HG03457 (cell line): ENCODE results near the gene CHST11.
"Not testable (repeated sequence)": the region's sequence is repeated elsewhere in the genome, so short reads cannot be mapped to it uniquely, and the experiment has no call there.

Experiments
- ATAC-seq: cut with Tn5 transposase; IDR thresholded peaks from one replicate; pipeline ENCODE4 v1.9.1; 2021; ENCODE audit warnings: moderate number of reproducible peaks; ENCODE audit not compliant: unreplicated experiment

Gene CHST11

DNA sequence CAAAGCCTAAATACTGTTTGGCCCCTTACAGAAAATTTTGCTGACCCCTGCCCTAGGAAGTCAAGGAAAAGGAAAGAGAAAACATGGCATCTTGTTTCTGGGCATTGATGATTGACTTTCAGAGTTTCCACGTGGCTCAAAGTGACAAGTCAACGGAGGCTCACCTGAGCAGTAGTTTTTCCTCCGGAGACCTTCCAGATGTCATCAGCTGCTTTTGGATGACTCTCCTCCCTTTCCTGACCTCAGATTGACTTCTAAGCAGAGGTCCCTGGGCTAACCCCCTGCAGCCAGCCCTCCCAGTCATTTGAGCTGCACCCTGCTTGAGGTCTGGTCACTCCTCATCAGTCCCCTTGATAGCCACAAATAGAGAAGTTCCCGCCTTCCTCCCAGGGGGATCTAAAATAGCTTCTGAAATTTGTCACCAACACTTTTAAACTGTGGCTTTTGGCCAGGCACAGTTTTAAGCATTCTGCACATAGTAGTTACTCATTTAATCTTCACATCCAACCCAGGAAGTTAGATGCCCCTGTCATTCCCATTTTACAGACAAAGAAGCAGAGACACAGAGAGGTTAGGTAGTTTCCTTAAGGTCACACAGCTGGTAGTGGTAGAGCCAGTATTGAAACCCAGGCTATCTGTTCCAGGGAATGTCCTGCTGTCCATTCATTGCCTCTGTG, 143.4 kb downstream of the CHST11 start:
- ATAC-seq, result no peak

DNA sequence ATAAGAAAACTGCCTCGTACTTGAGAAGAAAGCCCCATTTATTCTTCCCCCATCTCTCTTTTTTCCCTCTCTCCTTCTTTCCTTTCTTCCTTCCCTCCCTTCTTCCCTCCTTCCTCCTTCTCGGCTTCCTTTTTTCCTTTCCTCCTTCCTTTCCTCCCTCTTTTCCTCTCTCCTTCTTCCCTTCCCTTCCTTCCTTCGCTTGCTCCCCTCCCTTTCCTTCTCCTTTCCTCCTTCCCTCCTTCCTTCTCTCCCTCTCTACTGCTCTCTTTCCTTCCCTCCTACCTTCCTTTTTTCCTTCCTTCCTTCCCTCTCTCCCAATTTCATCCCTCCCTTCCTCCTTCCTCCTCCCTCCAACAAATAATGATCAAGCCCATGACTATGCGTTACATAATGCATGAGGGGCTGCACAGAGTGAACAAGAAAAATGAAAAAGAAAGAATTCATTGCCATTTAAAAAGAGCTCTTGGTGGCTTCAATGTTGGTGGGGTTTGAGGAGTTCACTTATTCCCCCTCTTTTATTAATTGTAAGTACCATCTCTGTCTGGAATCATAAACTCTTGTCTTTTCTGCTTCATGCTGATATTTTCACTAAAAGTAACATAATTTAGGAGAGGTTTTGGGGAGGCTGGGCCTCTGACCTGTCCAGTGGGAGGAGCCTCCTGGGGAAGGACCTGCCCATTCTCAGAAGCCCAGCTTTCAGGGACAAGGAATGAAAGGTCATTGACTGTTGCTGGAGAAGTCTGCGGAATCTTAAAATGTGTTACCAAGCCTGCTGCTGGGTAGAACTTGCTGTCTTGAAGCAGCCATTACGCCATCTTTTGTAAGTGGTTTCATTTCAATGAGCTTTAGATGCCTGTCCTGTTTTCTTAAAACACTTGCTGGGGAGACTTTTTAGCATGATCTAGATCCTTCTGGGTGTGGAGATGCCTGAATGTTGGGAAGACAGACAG, 144.3 kb downstream of the CHST11 start:
- no peak for ATAC-seq

DNA sequence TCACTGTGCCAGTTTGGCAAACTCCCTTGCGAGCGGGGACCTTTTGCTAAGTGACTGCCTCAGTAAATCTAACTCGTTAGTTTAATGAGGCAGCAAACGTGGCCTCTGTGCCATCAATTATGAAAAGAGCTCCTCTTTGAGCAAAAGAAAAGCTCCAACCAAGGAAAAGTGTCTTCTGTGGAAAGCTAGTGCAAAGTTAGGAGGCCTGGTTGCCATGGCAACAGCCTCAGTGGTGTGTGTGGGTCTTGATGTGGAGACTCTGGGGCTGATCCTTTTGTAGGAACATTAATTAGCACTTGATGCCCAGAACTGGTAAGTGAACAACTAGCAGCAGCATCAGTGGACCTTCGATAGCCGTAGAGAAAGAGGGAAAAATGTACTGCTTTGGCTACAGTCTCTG, 145.7 kb downstream of the CHST11 start:
- ATAC-seq, result no peak

DNA sequence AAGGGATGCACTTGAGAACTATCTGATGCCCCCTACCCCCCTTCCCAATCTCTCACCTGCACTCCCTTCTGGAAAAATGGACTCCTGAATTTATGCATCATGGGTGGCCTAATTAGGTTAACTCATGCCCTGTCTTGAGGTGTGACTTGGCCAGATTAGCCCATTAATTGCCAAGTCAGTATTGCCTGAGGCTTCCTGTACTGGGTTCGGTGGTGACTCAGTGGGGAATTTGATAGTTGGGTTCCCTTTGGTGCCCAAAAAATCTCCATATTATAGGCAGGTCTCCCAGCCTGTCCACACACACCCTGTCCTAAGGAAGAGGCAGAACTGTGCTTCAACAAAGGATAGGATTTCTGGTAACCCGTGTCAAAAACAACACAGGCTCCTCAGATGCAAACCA, 146.1 kb downstream of the CHST11 start:
- no peak for ATAC-seq

DNA sequence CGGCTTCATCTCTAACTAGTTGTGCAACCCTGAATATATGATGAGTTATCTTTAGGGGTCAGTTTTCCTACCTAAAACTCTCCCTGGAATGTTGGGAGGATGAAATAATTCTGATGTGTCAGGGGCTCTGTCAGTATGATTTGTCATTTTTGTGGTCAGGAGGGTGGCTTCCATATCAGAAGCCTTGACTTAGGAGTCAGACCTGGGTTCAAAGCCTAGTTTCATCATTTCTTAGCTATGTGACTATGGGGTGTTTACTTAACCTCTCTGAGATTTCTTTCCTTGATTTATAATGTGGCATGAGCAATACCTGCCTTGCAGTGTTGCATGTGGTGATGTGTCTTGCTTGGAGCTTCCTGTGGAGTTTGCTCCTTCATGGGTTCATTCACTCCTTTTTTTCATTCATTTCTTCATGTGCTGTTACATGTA, 146.8 kb downstream of the CHST11 start:
- no peak for ATAC-seq

DNA sequence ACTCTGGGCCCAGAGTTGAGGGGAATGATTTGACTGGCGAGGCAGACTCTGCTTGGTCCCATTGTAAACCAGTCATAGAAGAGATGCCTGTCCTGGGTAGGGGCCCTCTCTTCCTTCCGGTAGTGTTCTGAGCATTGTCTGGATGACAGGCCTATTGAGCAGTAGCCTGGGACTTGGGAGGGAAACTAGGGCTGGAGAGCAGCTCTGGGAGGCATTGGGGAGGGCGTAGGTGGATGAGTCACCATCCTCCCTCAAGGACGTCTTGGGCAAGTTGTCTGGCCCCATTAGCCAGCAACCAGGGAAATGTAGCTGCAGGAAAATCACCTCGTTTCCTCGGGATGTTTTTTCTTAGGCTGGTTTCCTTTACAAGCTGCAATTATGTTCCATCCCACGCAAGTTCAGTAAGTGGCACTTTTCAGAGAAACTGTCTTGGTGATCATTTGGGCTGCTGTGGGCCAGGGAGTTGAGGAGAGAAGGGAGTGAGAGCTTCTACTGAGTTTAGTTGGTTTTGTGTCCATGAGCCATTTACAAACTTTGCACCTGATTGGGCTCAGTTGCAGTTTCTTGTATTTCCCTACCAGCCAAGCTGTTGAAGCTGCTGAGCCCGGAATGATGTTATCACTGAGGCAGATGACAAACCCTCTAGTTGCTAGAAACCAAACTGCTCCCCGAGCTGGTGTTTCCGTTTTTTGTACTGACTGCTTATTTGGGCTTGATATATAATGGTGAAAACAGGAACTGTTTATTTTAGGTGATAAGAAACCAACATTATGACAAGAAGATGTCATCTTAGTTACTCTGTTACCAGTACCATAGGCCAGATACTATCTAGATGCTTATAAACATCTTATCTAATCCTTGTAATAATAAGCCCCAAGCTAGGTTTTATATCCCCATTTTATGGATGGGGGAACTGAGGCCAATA, 147.6 kb downstream of the CHST11 start:
- ATAC-seq, result peak; percentile 68

DNA sequence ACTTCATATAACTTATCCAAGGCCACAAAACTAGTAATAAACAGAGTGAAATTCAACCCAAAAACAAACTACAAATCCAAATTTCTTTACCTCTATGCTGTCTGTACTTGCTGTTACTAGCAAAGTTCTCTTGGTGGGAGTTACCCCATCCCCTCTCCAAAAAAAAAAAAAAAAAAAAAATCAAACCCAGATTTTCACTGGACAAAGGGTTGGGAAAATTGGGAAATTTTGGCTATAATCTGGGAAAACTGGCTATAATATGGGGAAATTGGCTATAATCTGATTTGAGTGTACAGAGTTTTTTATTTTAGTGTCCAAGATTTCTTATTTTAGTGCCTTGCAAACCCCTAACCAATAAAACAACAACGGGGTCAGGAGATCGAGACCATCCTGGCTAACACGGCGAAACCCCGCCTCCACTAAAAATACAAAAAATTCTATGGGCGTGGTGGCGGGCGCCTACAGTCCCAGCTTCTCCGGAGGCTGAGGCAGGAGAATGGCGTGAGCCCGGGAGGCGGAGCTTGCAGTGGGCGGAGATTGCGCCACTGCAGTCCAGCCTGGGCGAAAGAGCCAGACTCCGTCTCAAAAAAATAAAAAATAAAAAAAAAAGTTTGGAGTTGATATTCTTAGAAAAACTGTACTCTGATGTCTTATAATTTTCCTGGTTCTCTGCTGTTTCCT, 148.4 kb downstream of the CHST11 start:
- no peak for ATAC-seq

DNA sequence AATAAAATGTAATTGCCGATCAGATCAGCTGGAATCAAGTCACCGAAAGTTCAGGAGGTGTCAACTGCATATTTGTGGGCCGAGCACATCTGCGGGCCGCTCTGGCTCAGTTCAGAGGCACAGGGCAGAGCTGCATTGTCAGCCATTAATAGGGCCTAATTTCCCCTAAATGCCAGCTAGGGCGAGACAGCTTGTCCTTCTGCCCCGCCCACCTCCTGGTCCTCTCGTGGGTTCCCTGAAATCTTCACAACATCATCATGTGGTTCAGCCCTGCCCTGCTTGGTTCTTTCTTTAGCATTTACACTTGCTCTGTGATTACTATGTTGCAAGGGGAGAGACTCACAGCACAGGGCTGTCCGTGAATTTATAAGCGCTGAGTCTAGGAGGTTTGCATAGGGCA, 148.9 kb downstream of the CHST11 start:
- ATAC-seq, result no peak

DNA sequence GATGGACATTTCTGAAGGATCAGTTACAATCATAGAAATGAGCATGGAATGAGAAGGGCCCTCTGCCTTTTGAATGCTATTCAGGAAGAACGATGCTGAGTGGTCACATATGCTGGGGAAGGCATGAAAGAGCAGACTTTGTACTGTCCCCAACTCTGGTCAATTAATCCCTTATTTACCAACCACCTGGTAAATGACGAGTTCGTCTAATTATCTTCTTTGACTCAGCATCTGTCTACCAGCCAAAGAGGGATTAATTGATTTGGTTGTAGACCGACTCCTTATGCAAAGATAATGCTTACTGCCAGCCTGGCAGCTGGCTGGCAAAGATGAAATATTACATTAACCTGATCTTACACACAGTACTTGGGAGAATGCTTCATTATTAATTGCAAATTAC, 152.2 kb downstream of the CHST11 start:
- no peak for ATAC-seq

DNA sequence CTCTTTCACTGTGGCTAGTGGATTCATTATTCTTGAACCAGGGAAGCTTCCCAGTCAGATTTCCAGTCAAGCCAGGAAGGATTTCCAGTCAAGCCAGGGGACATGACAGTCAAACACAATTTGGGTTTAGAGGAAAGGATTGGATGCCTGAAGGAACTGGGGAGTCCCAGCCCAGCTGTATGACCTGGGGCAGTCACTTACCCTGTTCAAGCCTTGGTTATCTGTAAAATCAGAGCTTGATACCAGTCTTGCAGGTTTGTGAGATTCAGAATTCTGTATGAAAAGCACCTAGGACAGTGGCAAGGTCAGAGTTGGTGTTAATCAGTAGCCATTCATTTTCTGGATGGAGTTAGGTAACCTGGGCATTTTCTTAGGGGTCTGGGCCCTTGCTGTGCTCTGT, 152.7 kb downstream of the CHST11 start:
- no peak for ATAC-seq

DNA sequence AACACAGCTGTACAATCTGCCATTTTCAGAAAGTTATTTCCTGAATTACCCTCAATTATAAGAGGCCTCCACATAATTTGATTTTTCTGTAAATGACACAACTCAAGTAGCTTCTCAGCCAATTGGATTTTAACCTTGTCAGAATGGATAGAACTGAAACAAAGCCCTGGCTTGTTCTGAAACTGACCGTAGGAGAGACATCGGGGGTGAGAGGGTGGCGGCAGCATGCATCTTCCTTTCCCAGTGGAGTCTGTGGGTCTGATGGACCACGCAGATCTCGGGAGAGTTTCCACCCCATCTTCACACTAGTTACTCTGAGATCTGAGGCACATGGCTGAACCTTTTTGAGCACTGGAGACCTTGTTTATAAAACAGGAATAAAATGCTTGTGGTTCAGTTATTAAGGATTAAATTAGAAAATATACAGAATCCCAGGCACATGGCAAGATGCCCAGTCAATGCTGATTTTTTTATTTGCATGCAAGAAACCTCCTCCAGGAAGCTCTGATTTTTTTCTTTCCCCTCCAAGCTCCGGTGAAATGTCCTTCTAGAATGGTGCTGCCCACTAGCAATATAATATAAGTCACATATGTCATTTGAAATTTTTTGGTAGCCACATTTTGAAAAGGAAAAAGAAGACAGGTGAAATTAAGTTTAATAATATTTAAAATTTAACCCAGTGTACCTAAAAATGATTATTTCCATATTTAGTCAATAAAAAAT, 153.9 kb downstream of the CHST11 start:
- no peak for ATAC-seq

DNA sequence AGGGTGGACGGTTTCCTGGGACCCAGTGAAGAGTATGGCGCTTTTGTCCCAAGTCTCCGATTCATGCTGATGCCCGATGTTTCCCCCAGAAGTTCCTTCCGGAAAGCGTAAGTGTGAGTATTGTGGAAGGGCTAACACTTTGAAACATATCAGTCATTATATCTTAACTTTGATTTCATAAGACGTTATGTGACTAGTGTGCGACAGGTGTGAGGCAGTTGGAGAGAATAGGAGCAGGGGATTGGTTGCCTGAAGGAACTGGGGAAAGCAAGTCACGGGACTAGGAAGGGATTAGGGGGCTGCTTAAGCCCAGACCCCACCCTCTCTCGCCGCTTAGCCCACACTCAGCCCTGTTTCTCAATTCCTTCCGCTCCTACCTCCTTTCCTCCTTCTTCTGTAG, 154.9 kb downstream of the CHST11 start:
- ATAC-seq, result no peak

DNA sequence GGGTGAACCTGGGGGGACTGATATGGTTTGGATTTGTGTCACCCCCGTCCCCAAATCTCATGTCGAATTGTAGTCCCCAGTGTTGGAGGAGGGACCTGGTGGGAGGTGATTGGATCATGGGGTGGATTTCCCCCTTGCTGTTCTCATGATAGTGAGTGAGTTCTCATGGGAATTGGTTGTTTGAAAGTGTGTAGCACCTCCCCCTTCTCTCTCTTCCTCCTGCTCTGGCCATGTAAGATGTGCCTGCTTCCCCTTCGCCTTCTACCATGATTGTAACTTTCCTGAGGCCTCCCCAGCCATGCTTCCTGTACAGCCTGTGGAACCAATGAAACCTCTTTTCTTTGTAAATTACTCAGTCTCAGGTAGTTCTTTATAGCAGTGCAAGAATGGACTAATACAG, 156.6 kb downstream of the CHST11 start:
- ATAC-seq, result not testable (repeated sequence)

DNA sequence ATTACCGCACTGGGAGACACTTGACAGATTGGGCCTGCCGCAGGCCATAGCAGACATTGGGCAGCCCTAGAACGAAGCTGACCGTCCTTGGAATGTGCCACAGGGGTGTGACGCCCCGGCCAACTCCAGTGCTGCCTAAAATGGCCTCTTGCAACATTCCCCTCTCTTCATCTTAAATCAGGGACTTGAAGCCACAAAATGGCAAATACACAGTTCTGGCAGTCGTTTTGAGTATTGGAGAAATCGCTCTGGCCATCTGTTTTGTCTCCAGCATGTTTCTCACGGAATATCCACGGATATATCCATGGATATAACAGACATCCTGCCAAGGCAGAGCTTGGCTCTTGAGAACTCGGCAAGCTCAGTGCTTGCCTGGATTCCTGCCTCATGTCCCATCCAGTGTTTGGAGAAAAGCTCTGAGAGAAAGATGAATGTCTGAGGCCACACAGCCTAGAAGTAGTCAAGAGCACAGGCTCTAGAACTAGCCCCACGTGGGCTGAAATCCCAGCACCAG, 158.4 kb downstream of the CHST11 start:
- no peak for ATAC-seq

DNA sequence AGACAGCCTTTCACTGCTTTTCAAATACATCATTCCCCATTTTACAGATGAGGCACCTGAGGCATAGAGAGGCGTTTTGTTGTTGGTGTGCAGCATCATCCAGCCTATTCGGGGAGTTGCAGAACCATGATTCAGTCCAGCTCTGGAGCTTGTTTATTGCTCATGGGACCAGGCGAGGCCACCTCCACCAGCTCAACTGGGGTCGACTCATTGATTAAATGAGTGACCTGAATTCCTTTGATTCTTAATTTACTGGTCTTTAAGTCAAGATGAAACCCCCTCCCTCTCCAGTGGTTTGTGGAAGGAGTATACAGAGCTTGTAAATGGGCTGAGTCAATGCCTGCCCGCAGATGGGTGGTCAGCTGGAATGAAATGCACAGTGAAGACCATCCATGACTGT, 161.9 kb downstream of the CHST11 start:
- ATAC-seq, result no peak

DNA sequence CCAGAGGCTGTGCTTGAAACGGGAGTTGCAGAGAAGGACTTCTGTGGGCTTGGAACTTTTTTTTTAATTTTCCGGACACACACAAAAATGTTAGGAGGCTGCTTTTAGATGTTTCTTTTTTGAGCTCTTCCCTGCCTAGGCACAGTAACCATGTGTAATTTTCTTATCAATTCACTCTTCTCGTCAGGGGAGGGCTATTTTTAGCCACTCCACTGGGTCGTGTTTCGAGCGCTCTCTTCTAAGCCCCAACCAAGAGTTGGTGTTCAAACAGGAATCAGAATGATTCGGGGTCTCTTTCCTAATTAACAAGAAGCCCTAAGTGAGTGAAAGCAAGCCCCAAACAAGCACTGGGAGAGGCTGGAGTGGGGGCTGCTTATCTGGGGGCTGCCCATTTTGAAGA, 162.6 kb downstream of the CHST11 start:
- no peak for ATAC-seq

DNA sequence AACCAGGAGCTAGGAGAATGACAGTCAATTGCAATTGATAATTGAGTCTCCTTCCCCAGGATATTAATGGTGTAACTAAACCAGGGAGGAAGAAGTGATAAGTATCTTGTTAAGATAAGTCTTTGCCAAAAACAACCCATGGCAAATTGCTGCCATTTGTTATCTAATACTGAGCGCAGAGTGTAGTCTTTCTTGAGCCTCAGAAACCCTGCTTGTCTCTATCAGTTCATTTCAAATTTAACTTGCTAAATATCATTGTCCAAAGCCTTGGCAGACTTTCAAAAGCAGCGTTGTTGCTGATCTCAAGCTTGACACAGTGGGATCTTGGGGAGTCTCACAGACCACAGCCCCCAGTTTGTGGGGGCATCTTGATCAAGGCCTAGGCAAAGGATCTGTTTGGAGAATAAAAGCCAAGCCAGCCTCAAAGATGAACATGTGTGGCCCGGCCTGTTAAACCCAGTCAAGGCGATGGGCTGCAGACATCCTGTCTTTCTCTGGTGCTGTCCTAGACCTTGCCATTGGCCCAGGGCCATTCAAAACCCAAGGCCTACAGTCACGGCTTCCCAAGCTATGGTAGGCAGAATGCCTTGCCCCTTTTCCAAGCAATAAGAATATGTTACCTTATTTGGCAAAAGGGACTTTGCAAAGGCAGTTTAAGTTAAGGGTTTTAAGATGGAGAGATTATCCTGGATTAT, 164.2 kb downstream of the CHST11 start:
- ATAC-seq, result no peak

DNA sequence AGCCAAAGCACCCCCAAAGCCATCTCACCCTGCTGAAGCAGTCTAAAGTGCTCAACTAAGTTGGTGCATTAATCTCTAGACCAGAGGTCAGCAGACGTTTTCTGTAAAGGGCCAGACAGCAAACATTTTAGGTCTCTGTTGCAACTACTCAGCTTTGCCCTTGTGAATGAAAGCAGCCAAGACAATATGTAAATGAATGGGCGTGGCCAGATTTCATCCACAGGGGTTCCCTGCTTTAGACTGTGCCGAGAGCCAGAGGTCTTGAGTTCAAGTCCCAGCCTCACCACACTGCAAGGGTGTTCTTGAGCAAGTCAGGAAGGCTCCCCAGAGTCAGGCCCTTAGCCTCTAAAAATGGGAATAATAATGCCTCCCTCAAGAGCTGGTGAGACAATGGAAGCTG, 166.2 kb downstream of the CHST11 start:
- no peak for ATAC-seq

DNA sequence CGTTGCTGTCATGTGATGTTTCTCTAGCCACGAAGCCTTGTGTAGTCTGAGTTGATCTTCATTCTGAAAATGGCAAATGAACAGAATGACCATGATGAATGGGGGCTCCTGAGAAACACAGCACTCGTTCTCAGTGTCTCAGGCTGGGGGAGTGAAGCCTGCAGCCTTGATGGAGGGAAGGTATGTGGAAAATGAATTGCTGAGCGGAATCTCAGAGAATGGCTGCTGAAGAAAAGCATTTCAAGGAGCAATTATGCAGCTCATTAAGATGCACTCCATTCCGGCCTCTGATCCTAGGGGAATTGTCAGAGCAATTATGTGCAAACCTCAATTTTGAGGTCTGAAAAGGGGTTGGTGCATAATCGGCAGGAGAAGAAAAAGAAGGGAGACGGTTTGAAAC, 167.1 kb downstream of the CHST11 start:
- ATAC-seq, result no peak
